H1 (cell line): ENCODE results near the gene CDCA7L. TPM values are rescaled to one million over a fixed set of nuclear protein-coding genes. Genes with fewer than 3 reads are reported as not detected.

Experiments used
- CTCF ChIA-PET: fragments of 300-600 bp; sonication (Branson Sonifier 250); formaldehyde crosslinking; loops from one replicate; lab custom pipeline; 2021; ENCODE audit not compliant: partially characterized antibody; lab: Charles Lee
- POLR2A ChIA-PET: fragments of 300-600 bp; sonication (Branson Sonifier 250); formaldehyde crosslinking; loops from one replicate; lab custom pipeline; 2021; ENCODE audit warnings: inconsistent platforms; ENCODE audit not compliant: partially characterized antibody; lab: Charles Lee
- DNase-seq, 2 experiments: peaks; one replicate each; pipeline versions ENCODE4 v3.0.0 to v3.0.0-alpha.2; 2010 to 2022; ENCODE audit warnings: low spot score in 2 of 2, low read depth in 1 of 2, mixed read lengths in 1 of 2
- FAIRE-seq: peaks from 2 replicates; lab custom pipeline; 2011; peaks lifted over from hg19 to GRCh38; lab: Jason Lieb, UNC
- H2AFZ ChIP-seq: 2 replicates; pipeline ENCODE4 v1.8.1; 2012; ENCODE audit warnings: low read length, inconsistent platforms
- H2AK5ac ChIP-seq: 2 replicates; pipeline ENCODE4 v1.6.1; 2013; ENCODE audit warnings: low read depth, low read length
- H2BK120ac ChIP-seq: replicated peaks from 2 replicates; pipeline ENCODE3; 2013; ENCODE audit warnings: low read depth, low read length, inconsistent platforms
- H2BK12ac ChIP-seq: 2 replicates; pipeline ENCODE4 v1.6.1; 2013; ENCODE audit warnings: low read depth, low read length
- H2BK15ac ChIP-seq: 2 replicates; pipeline ENCODE4 v1.6.1; 2013; ENCODE audit warnings: low read length
- H2BK20ac ChIP-seq: 2 replicates; pipeline ENCODE4 v1.6.1; 2013; ENCODE audit warnings: low read length
- H2BK5ac ChIP-seq: 2 replicates; pipeline ENCODE4 v1.6.1; 2013; ENCODE audit warnings: low read depth, low read length
- H3K14ac ChIP-seq: 2 replicates; pipeline ENCODE4 v1.6.1; 2013; ENCODE audit warnings: inconsistent platforms; ENCODE audit not compliant: insufficient read length
- H3K18ac ChIP-seq: 2 replicates; pipeline ENCODE4 v1.6.1; 2013; ENCODE audit warnings: low read length; ENCODE audit errors: extremely low read depth
- H3K23ac ChIP-seq: 2 replicates; pipeline ENCODE4 v1.6.1; 2013; ENCODE audit warnings: inconsistent platforms; ENCODE audit not compliant: insufficient read length
- H3K23me2 ChIP-seq: 2 replicates; pipeline ENCODE4 v1.6.1; 2013; ENCODE audit warnings: low read depth, low read length
- H3K27ac ChIP-seq: 2 replicates; pipeline ENCODE4 v1.6.1; 2011; ENCODE audit warnings: low read depth, low read length, inconsistent platforms
- H3K27me3 ChIP-seq, 4 experiments: replicated peaks in 1 of 4; 1 replicate in 1 of 4; 2 replicates in 3 of 4; pipeline versions ENCODE4 v1.6.1 to v1.8.1; 2011 to 2013; ENCODE audit warnings: low read length in 3 of 4, mild to moderate bottlenecking in 3 of 4, inconsistent platforms in 2 of 4, mixed read lengths in 2 of 4, moderate library complexity in 1 of 4; ENCODE audit not compliant: control insufficient read depth in 3 of 4, insufficient read depth in 3 of 4; ENCODE audit errors: extremely low read depth in 1 of 4
- H3K36me3 ChIP-seq, 4 experiments: 2 replicates each; pipeline versions ENCODE4 v1.6.1 to v1.8.1; 2011 to 2013; ENCODE audit warnings: mild to moderate bottlenecking in 4 of 4, low read length in 3 of 4, moderate library complexity in 2 of 4, control low read depth in 1 of 4, inconsistent platforms in 1 of 4; ENCODE audit not compliant: insufficient read depth in 4 of 4, control insufficient read depth in 2 of 4
- H3K4ac ChIP-seq: replicated peaks from 2 replicates; pipeline ENCODE3; 2013; ENCODE audit warnings: low read length, low read depth, mixed read lengths, inconsistent platforms; ENCODE audit not compliant: insufficient read length
- H3K4me1 ChIP-seq, 4 experiments: replicated peaks in 1 of 4; 1 replicate in 1 of 4; 2 replicates in 3 of 4; pipeline versions ENCODE4 v1.6.1 to v1.8.1; 2011 to 2013; ENCODE audit warnings: low read length in 3 of 4, inconsistent platforms in 2 of 4, mixed read lengths in 1 of 4; ENCODE audit not compliant: insufficient read depth in 4 of 4, control insufficient read depth in 3 of 4
- H3K4me2 ChIP-seq, 2 experiments: 2 replicates each; pipeline versions ENCODE4 v1.6.1 to v1.8.1; 2011 to 2013; ENCODE audit warnings: low read depth in 2 of 2, low read length in 2 of 2, control low read depth in 1 of 2, inconsistent platforms in 1 of 2, mild to moderate bottlenecking in 1 of 2; ENCODE audit not compliant: insufficient read depth in 1 of 2
- H3K4me3 ChIP-seq, 4 experiments: fragments of 200-600, 300-600 bp in 1 of 4; sonication (generic), shearing (Covaris generic), sonication (Bioruptor Twin) in 1 of 4; 2 replicates each; pipeline versions ENCODE4 v1.5.1 to v1.8.1; 2011 to 2016; ENCODE audit warnings: low read length in 4 of 4, low read depth in 3 of 4, control low read depth in 2 of 4, inconsistent platforms in 2 of 4, mild to moderate bottlenecking in 2 of 4, mixed read lengths in 1 of 4, moderate library complexity in 1 of 4; ENCODE audit not compliant: insufficient read depth in 2 of 4; ENCODE audit errors: extremely low read depth in 1 of 4
- H3K56ac ChIP-seq: replicated peaks from 2 replicates; pipeline ENCODE3; 2013; ENCODE audit warnings: low read depth, mild to moderate bottlenecking, mixed read lengths, low read length, inconsistent platforms; ENCODE audit not compliant: insufficient read length
- H3K79me1 ChIP-seq: 2 replicates; pipeline ENCODE4 v1.6.1; 2013; ENCODE audit warnings: low read depth, low read length, control low read depth
- H3K79me2 ChIP-seq, 2 experiments: 2 replicates each; pipeline versions ENCODE4 v1.6.1 to v1.8.1; 2012 to 2013; ENCODE audit warnings: low read length in 2 of 2, mild to moderate bottlenecking in 2 of 2, inconsistent platforms in 1 of 2; ENCODE audit not compliant: insufficient read depth in 2 of 2, control insufficient read depth in 1 of 2
- H3K9ac ChIP-seq, 4 experiments: replicated peaks in 1 of 4; 1 replicate in 1 of 4; 2 replicates in 3 of 4; pipeline versions ENCODE4 v1.6.1 to v1.8.1; 2011 to 2013; ENCODE audit warnings: low read depth in 3 of 4, low read length in 3 of 4, control low read depth in 2 of 4, mild to moderate bottlenecking in 2 of 4, moderate library complexity in 2 of 4, inconsistent platforms in 1 of 4; ENCODE audit errors: extremely low read depth in 1 of 4
- H3K9me3 ChIP-seq, 2 experiments: 2 replicates each; pipeline versions ENCODE4 v1.6.1 to v1.8.1; 2012 to 2013; ENCODE audit warnings: mild to moderate bottlenecking in 2 of 2, moderate library complexity in 2 of 2, control low read depth in 1 of 2, inconsistent platforms in 1 of 2, low read depth in 1 of 2, low read length in 1 of 2, mixed read lengths in 1 of 2; ENCODE audit not compliant: insufficient read depth in 2 of 2
- H4K20me1 ChIP-seq, 2 experiments: replicated peaks in 1 of 2; 2 replicates each; pipeline versions ENCODE3 to v1.8.1; 2011 to 2013; ENCODE audit warnings: inconsistent platforms in 2 of 2, low read length in 2 of 2, mild to moderate bottlenecking in 1 of 2; ENCODE audit not compliant: insufficient read depth in 2 of 2, control insufficient read depth in 1 of 2
- H4K5ac ChIP-seq: 2 replicates; pipeline ENCODE4 v1.6.1; 2013; ENCODE audit warnings: low read length, low read depth, mixed read lengths, inconsistent platforms; ENCODE audit not compliant: insufficient read length
- H4K8ac ChIP-seq: 2 replicates; pipeline ENCODE4 v1.8.0; 2013; ENCODE audit warnings: mild to moderate bottlenecking, moderate library complexity, low read length, inconsistent platforms; ENCODE audit not compliant: insufficient read depth; ENCODE audit errors: extremely low read depth
- H4K91ac ChIP-seq: replicated peaks from 2 replicates; pipeline ENCODE3; 2013; ENCODE audit warnings: low read length, mixed read lengths, inconsistent platforms; ENCODE audit not compliant: insufficient read length
- BACH1 ChIP-seq: IDR thresholded peaks from 2 replicates; pipeline ENCODE4 v1.6.1; 2012; ENCODE audit warnings: low read length, improper control_type of control experiment
- FOSL1 ChIP-seq: IDR thresholded peaks from 2 replicates; pipeline ENCODE4 v1.6.1; 2011; ENCODE audit warnings: mild to moderate bottlenecking, low read depth, low read length, moderate library complexity; ENCODE audit not compliant: insufficient read depth
- GTF2F1 ChIP-seq: IDR thresholded peaks from 2 replicates; pipeline ENCODE4 v1.6.1; 2012; ENCODE audit warnings: low read depth, low read length, improper control_type of control experiment, borderline replicate concordance
- HDAC2 ChIP-seq, 2 experiments: fragments of 300-600 bp in 1 of 2; sonication (generic) in 1 of 2; IDR thresholded peaks; 2 replicates each; pipeline ENCODE4 v1.6.1; 2011 to 2012; ENCODE audit warnings: low read depth in 2 of 2, low read length in 2 of 2, mild to moderate bottlenecking in 2 of 2, moderate library complexity in 2 of 2, borderline replicate concordance in 1 of 2, inconsistent platforms in 1 of 2
- KDM4A ChIP-seq: IDR thresholded peaks from one replicate; pipeline ENCODE4 v1.7.1; 2012; ENCODE audit warnings: low read depth, mild to moderate bottlenecking, moderate library complexity, low read length, inconsistent platforms; ENCODE audit not compliant: severe bottlenecking
- POU5F1 ChIP-seq: IDR thresholded peaks from 2 replicates; pipeline ENCODE4 v1.6.1; 2011; ENCODE audit warnings: low read depth, mild to moderate bottlenecking, low read length, moderate library complexity
- SIN3A ChIP-seq, 2 experiments: IDR thresholded peaks in 1 of 2; conservative IDR thresholded peaks in 1 of 2; 2 replicates each; pipeline ENCODE4 v1.6.1; 2011 to 2012; ENCODE audit warnings: low read length in 2 of 2, improper control_type of control experiment in 1 of 2, low read depth in 1 of 2, mild to moderate bottlenecking in 1 of 2
- WGBS, 2 experiments: shearing (Covaris generic) in 1 of 2; methylation state at CpG; one replicate each; pipeline versions ENCODE4 v1.1.6 to v1.1.7; 2013 to 2015; ENCODE audit warnings: low lambda C conversion rate in 2 of 2, mixed read lengths in 2 of 2, inconsistent platforms in 1 of 2, low coverage in 1 of 2, missing lambda C conversion rate in 1 of 2; ENCODE audit not compliant: insufficient replicate concordance in 2 of 2, insufficient coverage in 1 of 2, insufficient read length in 1 of 2; ENCODE audit errors: extremely low coverage in 1 of 2, missing lambda C conversion rate in 1 of 2; 5-methylcytosine and 5-hydroxymethylcytosine counted together
- polyA plus RNA-seq, 7 experiments: library from polyadenylated mRNA; depleted of rRNA in 3 of 7; stranded (reverse) in 5 of 7; unstranded in 2 of 7; fragments of >200 nt in 5 of 7; fragments of 200-250 nt in 2 of 7; gene quantifications; 1 replicate in 5 of 7; 2 replicates in 1 of 7; 4 replicates in 1 of 7; pipeline versions ENCODE4 v1.2.1 to v1.2.3, GENCODE V29; 2011 to 2013; ENCODE audit warnings: missing spikeins in 2 of 7, mixed read lengths in 2 of 7
- total RNA-seq: library from RNA; stranded (reverse); fragmentation: NEBNext Ultra II Directional; extraction: Animal tissue kit (Norgen Biotek cat#: 25700); gene quantifications from 2 replicates; pipeline ENCODE4 v1.2.1, GENCODE V29; 2021
- TF ChIP-seq, protein P1 (sequence below): IDR thresholded peaks from 2 replicates; pipeline ENCODE4 v1.6.1; 2012; ENCODE audit warnings: low read length, inconsistent platforms
- TF ChIP-seq, protein P2 (sequence below): IDR thresholded peaks from 2 replicates; pipeline ENCODE4 v1.6.1; 2011; ENCODE audit warnings: low read depth, mild to moderate bottlenecking, low read length; ENCODE audit not compliant: insufficient read depth
- TF ChIP-seq, protein P3 (sequence below): IDR thresholded peaks from 2 replicates; pipeline ENCODE4 v1.6.1; 2011; ENCODE audit warnings: low read length, improper control_type of control experiment

Gene CDCA7L
- total and polyA plus RNA-seq, 2 of the 8 experiments (the other 6 are each of a cell fraction or from before 2014, with no cell fraction given) = 93.8 to 168 TPM

DNA sequence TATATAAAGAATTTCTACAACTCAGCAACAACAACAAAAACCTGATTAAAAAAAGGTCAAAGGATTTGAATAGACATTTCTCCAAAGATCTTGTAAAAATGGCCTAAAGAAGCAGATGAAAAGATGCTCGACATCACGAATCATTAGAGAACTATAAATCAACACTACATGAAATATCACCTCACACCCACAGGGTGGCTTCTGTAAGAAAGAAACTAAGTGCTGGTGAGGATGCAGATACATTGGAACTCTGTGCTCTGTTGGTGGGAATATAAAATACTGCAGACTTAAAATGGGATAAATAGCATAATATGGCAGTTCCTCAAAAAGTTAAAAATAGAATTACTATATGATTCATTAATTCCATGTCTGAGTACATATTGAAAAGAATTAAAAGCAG lies 38.3 kb upstream of the CDCA7L start:
- Histone ChIP-seq H2BK120ac (no peak overlapping the region), H2AFZ (no peak overlapping the region), H4K5ac (no peak overlapping the region), H3K23me2 (no peaks in the 10 kb centered on the region), H3K14ac (no peak overlapping the region), H3K79me2 (no peaks in the 10 kb centered on the region), H3K27ac (no peak overlapping the region), H2BK15ac (no peak overlapping the region), H4K91ac (no peak overlapping the region), H3K4ac (no peak overlapping the region), H2BK20ac (no peak overlapping the region), H3K56ac (no peak overlapping the region), H3K4me3 (no peak overlapping the region), H4K8ac (no peak overlapping the region), H3K27me3 (no peaks in the 10 kb centered on the region), H3K23ac (no peak overlapping the region), H3K36me3 (no peaks in the 10 kb centered on the region), H4K20me1 (no peaks in the 10 kb centered on the region), H3K9ac (no peak overlapping the region), H3K18ac (no peak overlapping the region), H3K4me2 (no peak overlapping the region), H2AK5ac (no peak overlapping the region), H2BK12ac (no peak overlapping the region), H3K79me1 (no peaks in the 10 kb centered on the region), H2BK5ac (no peak overlapping the region), H3K4me1 (no peaks in the 10 kb centered on the region), H3K9me3 (no peaks in the 10 kb centered on the region)
- DNase-seq (no peak), FAIRE-seq (no peak)
- 94% methylated on average over 2 of the region's 2 CpGs; no CpG with 5 or more reads in 1 of the 2 experiments for WGBS, 2 experiments
- ChIA-PET POLR2A (no interaction called here), CTCF (interaction anchor here (0.7 to 1.6 kb wide), 4 partner anchors 9 to 17 kb away, joined by 3 to 4 read pairs (median 3); no protein-coding TSS in a partner anchor)
- TF ChIP-seq BACH1 (no peak), FOSL1 (no peak), GTF2F1 (no peak), SIN3A (conservative IDR thresholded peaks at IDR 0.05 in 1 of 2, IDR thresholded peaks at IDR 0.05 in 1 of 2; ENCODE audit: low read depth in 1 of 2, low read length in 2 of 2) (no peak), POU5F1 (no peak), KDM4A (no peak), HDAC2 (IDR thresholded peaks at IDR 0.05; ENCODE audit: borderline replicate concordance in 1 of 2, low read depth in 2 of 2, low read length in 2 of 2) (no peak)
- TF ChIP-seq, protein P1, sequence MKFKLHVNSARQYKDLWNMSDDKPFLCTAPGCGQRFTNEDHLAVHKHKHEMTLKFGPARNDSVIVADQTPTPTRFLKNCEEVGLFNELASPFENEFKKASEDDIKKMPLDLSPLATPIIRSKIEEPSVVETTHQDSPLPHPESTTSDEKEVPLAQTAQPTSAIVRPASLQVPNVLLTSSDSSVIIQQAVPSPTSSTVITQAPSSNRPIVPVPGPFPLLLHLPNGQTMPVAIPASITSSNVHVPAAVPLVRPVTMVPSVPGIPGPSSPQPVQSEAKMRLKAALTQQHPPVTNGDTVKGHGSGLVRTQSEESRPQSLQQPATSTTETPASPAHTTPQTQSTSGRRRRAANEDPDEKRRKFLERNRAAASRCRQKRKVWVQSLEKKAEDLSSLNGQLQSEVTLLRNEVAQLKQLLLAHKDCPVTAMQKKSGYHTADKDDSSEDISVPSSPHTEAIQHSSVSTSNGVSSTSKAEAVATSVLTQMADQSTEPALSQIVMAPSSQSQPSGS = no peak
- TF ChIP-seq, protein P2, sequence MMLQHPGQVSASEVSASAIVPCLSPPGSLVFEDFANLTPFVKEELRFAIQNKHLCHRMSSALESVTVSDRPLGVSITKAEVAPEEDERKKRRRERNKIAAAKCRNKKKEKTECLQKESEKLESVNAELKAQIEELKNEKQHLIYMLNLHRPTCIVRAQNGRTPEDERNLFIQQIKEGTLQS = no peak
- TF ChIP-seq, protein P3, sequence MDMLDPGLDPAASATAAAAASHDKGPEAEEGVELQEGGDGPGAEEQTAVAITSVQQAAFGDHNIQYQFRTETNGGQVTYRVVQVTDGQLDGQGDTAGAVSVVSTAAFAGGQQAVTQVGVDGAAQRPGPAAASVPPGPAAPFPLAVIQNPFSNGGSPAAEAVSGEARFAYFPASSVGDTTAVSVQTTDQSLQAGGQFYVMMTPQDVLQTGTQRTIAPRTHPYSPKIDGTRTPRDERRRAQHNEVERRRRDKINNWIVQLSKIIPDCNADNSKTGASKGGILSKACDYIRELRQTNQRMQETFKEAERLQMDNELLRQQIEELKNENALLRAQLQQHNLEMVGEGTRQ = no peak
